CD4-positive, alpha-beta T cell (primary cell): ENCODE measurements around the gene ZFP14. TPM values are rescaled to one million over a fixed set of nuclear protein-coding genes. Genes with fewer than 3 reads are reported as not detected.

Experiments
- ATAC-seq: fragments of 200-7000 bp; cut with Tn5 transposase; one replicate; pipeline ENCODE4 v1.10.0; 2022; ENCODE audit warnings: mild to moderate bottlenecking; ENCODE audit not compliant: poor library complexity
- CTCF ChIA-PET: fragments of 350-600 bp; sonication (Branson Sonifier 250); formaldehyde crosslinking; loops from one replicate; lab custom pipeline; 2021; ENCODE audit warnings: antibody characterized with exemption, inconsistent platforms; lab: Charles Lee
- POLR2A ChIA-PET: fragments of 350-600 bp; sonication (Branson Sonifier 250); formaldehyde crosslinking; loops from one replicate; lab custom pipeline; 2021; ENCODE audit warnings: antibody characterized with exemption, inconsistent platforms; lab: Charles Lee
- DNase-seq, 14 experiments: peaks; one replicate each; pipeline ENCODE4 v3.0.0-alpha.2; 2013 to 2020; ENCODE audit warnings: mixed read lengths in 2 of 14
- H3K27ac ChIP-seq, 2 donors: one replicate each; pipeline versions ENCODE4 v1.5.1 to v1.7.0; 2013; ENCODE audit warnings: low read length in 2 of 2, low read depth in 1 of 2, mild to moderate bottlenecking in 1 of 2
- H3K27me3 ChIP-seq, 2 experiments: 1 replicate in 1 of 2; 2 replicates in 1 of 2; pipeline versions ENCODE4 v1.6.1 to v1.7.0; 2013; ENCODE audit warnings: low read length in 2 of 2, control low read depth in 1 of 2, mild to moderate bottlenecking in 1 of 2, moderate library complexity in 1 of 2; ENCODE audit not compliant: insufficient read depth in 2 of 2, control insufficient read depth in 1 of 2
- H3K36me3 ChIP-seq: one replicate; pipeline ENCODE4 v1.6.1; 2013; ENCODE audit warnings: low read length, control low read depth; ENCODE audit not compliant: insufficient read depth
- H3K4me1 ChIP-seq: one replicate; pipeline ENCODE4 v1.6.1; 2013; ENCODE audit warnings: low read length, control low read depth; ENCODE audit not compliant: insufficient read depth
- H3K4me3 ChIP-seq: one replicate; pipeline ENCODE4 v1.5.1; 2013; ENCODE audit warnings: mild to moderate bottlenecking, low read length, moderate library complexity
- H3K9me3 ChIP-seq, 2 experiments: 1 replicate in 1 of 2; 2 replicates in 1 of 2; pipeline versions ENCODE4 v1.6.1 to v1.7.0; 2013; ENCODE audit warnings: low read length in 2 of 2, mild to moderate bottlenecking in 2 of 2, control low read depth in 1 of 2, moderate library complexity in 1 of 2; ENCODE audit not compliant: control insufficient read depth in 1 of 2, insufficient read depth in 1 of 2
- H3K27ac Mint-ChIP-seq: one replicate; pipeline ENCODE4 v1.8.0; 2020; ENCODE audit warnings: mixed read lengths
- H3K27me3 Mint-ChIP-seq: one replicate; pipeline ENCODE4 v1.8.0; 2021; ENCODE audit warnings: mixed read lengths
- H3K36me3 Mint-ChIP-seq: one replicate; pipeline ENCODE4 v1.8.0; 2021; ENCODE audit warnings: low read depth, mixed read lengths
- H3K4me1 Mint-ChIP-seq: one replicate; pipeline ENCODE4 v1.8.0; 2021; ENCODE audit warnings: low read depth, mixed read lengths
- H3K4me3 Mint-ChIP-seq: one replicate; pipeline ENCODE4 v1.8.0; 2020; ENCODE audit warnings: mild to moderate bottlenecking, mixed read lengths
- H3K9me3 Mint-ChIP-seq: one replicate; pipeline ENCODE4 v1.8.0; 2020; ENCODE audit warnings: mixed read lengths
- intact Hi-C, 2 experiments: fragments of 100-400 bp; cut with DNase I in 1 of 2; cut with micrococcal nuclease in 1 of 2; formaldehyde crosslinking; loops; one replicate each; pipeline versions ENCODE4 v1.15.1 to v1.9.0; 2023 to 2025; cut with DNase I, micrococcal nuclease
- total RNA-seq, 174 experiments: library from RNA in 2 of 174; stranded (reverse) in 2 of 174; gene quantifications; one replicate each; pipeline ENCODE4 v1.2.3 and lab custom pipeline; 2021 to 2026
- TF ChIP-seq, protein P1 (sequence below): fragments of 200-600 bp; IDR thresholded peaks from one replicate; pipeline ENCODE4 v1.8.0; 2022; ENCODE audit warnings: antibody characterized with exemption, mild to moderate bottlenecking

The ZFP14 gene
- total RNA-seq, 2 experiments from 2014 or later: 3.7 to 4.4 TPM

DNA sequence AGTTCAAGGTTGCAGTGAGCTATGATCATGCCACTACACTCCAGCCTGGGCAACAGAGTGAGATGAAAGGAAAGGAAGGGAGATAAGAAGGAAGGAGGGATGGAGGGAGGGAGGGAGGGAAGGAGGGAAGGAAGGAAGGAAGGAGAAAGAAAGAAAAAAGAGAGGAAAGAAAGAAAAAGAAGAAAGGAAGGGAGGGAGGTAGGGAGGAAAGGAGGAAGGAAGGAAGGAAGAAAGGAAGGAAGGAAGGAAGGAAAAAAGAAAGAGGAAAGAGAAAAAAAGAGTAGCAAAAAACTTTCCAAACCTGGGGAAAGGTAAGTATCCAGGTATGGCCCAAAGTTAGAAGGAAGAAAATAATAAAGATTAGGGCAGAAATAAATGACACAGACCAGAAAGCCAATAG, 7.1 kb downstream of the ZFP14 start:
- DNase-seq: no peak

DNA sequence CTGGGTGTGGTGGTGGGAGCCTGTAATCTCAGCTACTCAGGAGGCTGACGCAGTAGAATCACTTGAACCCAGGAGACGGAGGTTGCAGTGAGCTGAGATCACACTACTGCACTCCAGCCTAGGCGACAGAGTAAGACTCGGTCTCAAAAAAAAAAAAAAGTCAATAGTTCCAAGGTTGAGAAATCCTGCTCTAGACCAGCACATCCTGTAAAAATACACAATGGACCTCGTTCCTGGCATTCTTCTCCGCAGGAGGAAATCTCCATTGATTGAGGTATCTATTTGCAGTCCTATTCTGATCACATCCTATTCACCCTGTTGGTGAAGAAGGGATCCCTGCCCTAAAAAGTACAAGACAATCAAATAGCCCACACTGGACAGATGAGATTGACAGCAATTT, 15.2 kb downstream of the ZFP14 start:
- peaks cover 14% of the 10 kb centered on the region for H3K9me3 Mint-ChIP-seq

More for the DNA sequence above, 7.1 kb downstream of the ZFP14 start:
- Histone ChIP-seq H3K4me3 (no peak overlapping the region), H3K4me1 (peaks cover 5% of the 10 kb centered on the region), H3K27me3 (no peaks in the 10 kb centered on the region), H3K27ac (no peak overlapping the region), H3K9me3 (peaks cover 41 to 63% of the 10 kb centered on the region in 2 experiments), H3K36me3 (peaks cover 29% of the 10 kb centered on the region)
- Mint-ChIP-seq H3K36me3 (peaks cover 93% of the 10 kb centered on the region), H3K9me3 (peaks cover 6% of the 10 kb centered on the region), H3K27ac (no peak overlapping the region), H3K4me3 (no peak overlapping the region), H3K27me3 (no peaks in the 10 kb centered on the region), H3K4me1 (peaks cover 7% of the 10 kb centered on the region)
- intact Hi-C loops: no loop called here
- POLR2A ChIA-PET: no interaction called here
- TF ChIP-seq, protein P1, sequence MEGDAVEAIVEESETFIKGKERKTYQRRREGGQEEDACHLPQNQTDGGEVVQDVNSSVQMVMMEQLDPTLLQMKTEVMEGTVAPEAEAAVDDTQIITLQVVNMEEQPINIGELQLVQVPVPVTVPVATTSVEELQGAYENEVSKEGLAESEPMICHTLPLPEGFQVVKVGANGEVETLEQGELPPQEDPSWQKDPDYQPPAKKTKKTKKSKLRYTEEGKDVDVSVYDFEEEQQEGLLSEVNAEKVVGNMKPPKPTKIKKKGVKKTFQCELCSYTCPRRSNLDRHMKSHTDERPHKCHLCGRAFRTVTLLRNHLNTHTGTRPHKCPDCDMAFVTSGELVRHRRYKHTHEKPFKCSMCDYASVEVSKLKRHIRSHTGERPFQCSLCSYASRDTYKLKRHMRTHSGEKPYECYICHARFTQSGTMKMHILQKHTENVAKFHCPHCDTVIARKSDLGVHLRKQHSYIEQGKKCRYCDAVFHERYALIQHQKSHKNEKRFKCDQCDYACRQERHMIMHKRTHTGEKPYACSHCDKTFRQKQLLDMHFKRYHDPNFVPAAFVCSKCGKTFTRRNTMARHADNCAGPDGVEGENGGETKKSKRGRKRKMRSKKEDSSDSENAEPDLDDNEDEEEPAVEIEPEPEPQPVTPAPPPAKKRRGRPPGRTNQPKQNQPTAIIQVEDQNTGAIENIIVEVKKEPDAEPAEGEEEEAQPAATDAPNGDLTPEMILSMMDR: no peak
- no peak for ATAC-seq
- CTCF ChIA-PET: no interaction called here

GRCh38 chr19:36340786-36341372, 38.1 kb downstream of the ZFP14 start:
- Histone ChIP-seq H3K9me3 (peaks cover 48 to 97% of the 10 kb centered on the region in 2 experiments), H3K4me1 (no peaks in the 10 kb centered on the region), H3K36me3 (peaks cover 45% of the 10 kb centered on the region), H3K27ac (no peak overlapping the region), H3K27me3 (no peaks in the 10 kb centered on the region), H3K4me3 (no peak overlapping the region)
- ChIA-PET CTCF (no interaction called here), POLR2A (no interaction called here)
- Mint-ChIP-seq H3K4me3 (no peak overlapping the region), H3K4me1 (no peaks in the 10 kb centered on the region), H3K9me3 (peaks cover 18% of the 10 kb centered on the region), H3K27me3 (no peaks in the 10 kb centered on the region), H3K27ac (no peak overlapping the region), H3K36me3 (peaks cover 98% of the 10 kb centered on the region)
- intact Hi-C loops: no loop called here
- DNase-seq (no peak), ATAC-seq (no peak)
- TF ChIP-seq, protein P1: no peak

More for the DNA sequence above, 15.2 kb downstream of the ZFP14 start:
- TF ChIP-seq, protein P1: no peak
- H3K27ac ChIP-seq: no peak overlapping the region
- ATAC-seq (no peak), DNase-seq (no peak)
- no peak overlapping the region for H3K4me3 ChIP-seq
- CTCF ChIA-PET: no interaction called here
- no peaks in the 10 kb centered on the region for H3K27me3 ChIP-seq
- H3K4me3 Mint-ChIP-seq: no peak overlapping the region
- H3K9me3 ChIP-seq: peaks cover 44 to 54% of the 10 kb centered on the region in 2 experiments
- peaks cover 89% of the 10 kb centered on the region for H3K36me3 ChIP-seq
- POLR2A ChIA-PET: no interaction called here
- H3K36me3 Mint-ChIP-seq: peaks cover 100% of the 10 kb centered on the region
- H3K27me3 Mint-ChIP-seq: no peaks in the 10 kb centered on the region
- no peaks in the 10 kb centered on the region for H3K4me1 ChIP-seq
- no peak overlapping the region for H3K27ac Mint-ChIP-seq
- intact Hi-C loops: no loop called here
- no peaks in the 10 kb centered on the region for H3K4me1 Mint-ChIP-seq
